Sigmoid colon (tissue), 3 donors: ENCODE results near the gene CDK9.

Experiments used
- CTCF ChIP-seq, 4 experiments: fragments of 450-650 bp in 3 of 4; fragments of 200-600 bp in 1 of 4; IDR thresholded peaks; one replicate each; pipeline ENCODE4 v1.5.1; 2016 to 2019; ENCODE audit warnings: antibody characterized with exemption in 4 of 4, mild to moderate bottlenecking in 3 of 4, moderate library complexity in 2 of 4
- POLR2A ChIP-seq, 2 donors: fragments of 450-650 bp; IDR thresholded peaks; one replicate each; pipeline ENCODE4 v1.6.1; 2016; ENCODE audit warnings: antibody characterized with exemption in 2 of 2, mild to moderate bottlenecking in 2 of 2, moderate library complexity in 2 of 2

- TF ChIP-seq CTCF (IDR thresholded peaks at IDR 0.05) (no peak), POLR2A (IDR thresholded peaks at IDR 0.05) (peak in 1 of 2 donors; percentile 47)
Measured at GRCh38 chr9:127785933-127786772, at the start of gene CDK9.
